ENCODE data around the gene AMN. TPM values are rescaled to one million over a fixed set of nuclear protein-coding genes. Genes with fewer than 3 reads are reported as not detected.
A peak's percentile ranks its signal among the peaks of the same experiment; 100 is the strongest.

The AMN gene
- total and polyA plus RNA-seq, 2 donors (not counting 1 experiment from before 2014, with no cell fraction given) = 11.5 to 15.0 TPM

- H3K4me2 ChIP-seq (replicated peaks; ENCODE audit: low read depth, low read length, poor library complexity, severe bottlenecking) = peak overlapping the region; percentile 74
- H3K36me3 ChIP-seq (replicated peaks in 1 of 2; ENCODE audit: control extremely low read depth in 1 of 2, control insufficient read depth in 1 of 2, extremely low read depth in 1 of 2, insufficient read depth in 2 of 2, low read length in 1 of 2) = peaks cover 0 to 21% of the 10 kb centered on the region in 2 experiments
- peaks cover 53 to 55% of the 10 kb centered on the region in 2 donors for H3K4me1 ChIP-seq (ENCODE audit: control insufficient read depth in 2 of 2, insufficient read depth in 2 of 2, low read length in 2 of 2)
- H3K9me3 ChIP-seq (ENCODE audit: control extremely low read depth in 1 of 3, control insufficient read depth in 2 of 3, insufficient read depth in 1 of 3, low read length in 2 of 3) = no peaks in the 10 kb centered on the region
- no peak overlapping the region for H3K9ac ChIP-seq (ENCODE audit: low read length)
- no peak overlapping the region for H2AFZ ChIP-seq (ENCODE audit: insufficient read depth, low read depth, low read length, poor library complexity, severe bottlenecking)
- peaks cover 12% of the 10 kb centered on the region for H4K20me1 ChIP-seq (ENCODE audit: control insufficient read depth, insufficient read depth, low read length, poor library complexity, severe bottlenecking)
- no peak for DNase-seq
- H3K4me3 Mint-ChIP-seq = peak overlapping the region; percentile 41
- H3K4me3 ChIP-seq (ENCODE audit: control extremely low read depth in 1 of 5, extremely low read depth in 1 of 5, insufficient read depth in 1 of 5, low read depth in 2 of 5, low read length in 4 of 5) = no peak overlapping the region
- no peak for ATAC-seq (ENCODE audit: low read depth)
- H3K27ac ChIP-seq (ENCODE audit: low read length in 2 of 2) = no peak overlapping the region
- no peaks in the 10 kb centered on the region for H3K27me3 ChIP-seq (replicated peaks in 1 of 4; ENCODE audit: control extremely low read depth in 1 of 4, control insufficient read depth in 3 of 4, insufficient read depth in 4 of 4, low read length in 3 of 4)
- peaks cover 12% of the 10 kb centered on the region for H3K79me2 ChIP-seq (ENCODE audit: control insufficient read depth, insufficient read depth, low read length)
- WGBS (ENCODE audit: insufficient coverage) = 92% methylated on average over 23 of the region's 28 CpGs
- ChIA-PET POLR2A (no interaction called here), CTCF (interaction anchor here (0.8 to 1.1 kb wide), 2 partner anchors 12 kb away, joined by 3 to 5 read pairs; no protein-coding TSS in a partner anchor)
- peaks cover 53% of the 10 kb centered on the region for H3K4me1 Mint-ChIP-seq
- no peaks in the 10 kb centered on the region for H3K9me3 Mint-ChIP-seq (ENCODE audit: insufficient read depth)
- H3K27ac Mint-ChIP-seq = peak overlapping the region; percentile 46
- intact Hi-C loops (cut with micrococcal nuclease) = no loop called here
- H3K27me3 Mint-ChIP-seq = no peaks in the 10 kb centered on the region
- TF ChIP-seq EZH2 (IDR thresholded peaks at IDR 0.05; ENCODE audit: borderline replicate concordance, insufficient read depth, low read depth, low read length, poor library complexity, severe bottlenecking) = no peak
- TF ChIP-seq, protein P1, sequence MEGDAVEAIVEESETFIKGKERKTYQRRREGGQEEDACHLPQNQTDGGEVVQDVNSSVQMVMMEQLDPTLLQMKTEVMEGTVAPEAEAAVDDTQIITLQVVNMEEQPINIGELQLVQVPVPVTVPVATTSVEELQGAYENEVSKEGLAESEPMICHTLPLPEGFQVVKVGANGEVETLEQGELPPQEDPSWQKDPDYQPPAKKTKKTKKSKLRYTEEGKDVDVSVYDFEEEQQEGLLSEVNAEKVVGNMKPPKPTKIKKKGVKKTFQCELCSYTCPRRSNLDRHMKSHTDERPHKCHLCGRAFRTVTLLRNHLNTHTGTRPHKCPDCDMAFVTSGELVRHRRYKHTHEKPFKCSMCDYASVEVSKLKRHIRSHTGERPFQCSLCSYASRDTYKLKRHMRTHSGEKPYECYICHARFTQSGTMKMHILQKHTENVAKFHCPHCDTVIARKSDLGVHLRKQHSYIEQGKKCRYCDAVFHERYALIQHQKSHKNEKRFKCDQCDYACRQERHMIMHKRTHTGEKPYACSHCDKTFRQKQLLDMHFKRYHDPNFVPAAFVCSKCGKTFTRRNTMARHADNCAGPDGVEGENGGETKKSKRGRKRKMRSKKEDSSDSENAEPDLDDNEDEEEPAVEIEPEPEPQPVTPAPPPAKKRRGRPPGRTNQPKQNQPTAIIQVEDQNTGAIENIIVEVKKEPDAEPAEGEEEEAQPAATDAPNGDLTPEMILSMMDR (IDR thresholded peaks at IDR 0.05) = no peak
Observed at GRCh38 chr14:102913341-102914211, 8.9 kb upstream of the AMN start.
